HG02798 (cell line): ENCODE data around the gene ZNF485.
"Not testable (repeated sequence)": the region's sequence is repeated elsewhere in the genome, so short reads cannot be mapped to it uniquely, and the experiment has no call there.

Source experiments
- ATAC-seq: cut with Tn5 transposase; IDR thresholded peaks from one replicate; pipeline ENCODE4 v1.9.1; 2021; ENCODE audit warnings: mild to moderate bottlenecking; ENCODE audit not compliant: unreplicated experiment, poor library complexity

Gene ZNF485

GRCh38 chr10:43606323-43607198, at the start of gene ZNF485:
ZNF485 (plus strand) TSS chr10:43606438; CDS start chr10:43607051, 613 bp downstream.
- ATAC-seq = peak; percentile 100

GRCh38 chr10:43557214-43557613, 49.0 kb upstream of the ZNF485 start:
- no peak for ATAC-seq

- no peak for ATAC-seq
Observed at GRCh38 chr10:43569681-43570080, 36.6 kb upstream of the ZNF485 start.

GRCh38 chr10:43570971-43571370, 35.3 kb upstream of the ZNF485 start:
- no peak for ATAC-seq

GRCh38 chr10:43573250-43574000, 32.8 kb upstream of the ZNF485 start:
- ATAC-seq = no peak

- peak; percentile 99 for ATAC-seq
Observed at GRCh38 chr10:43574001-43574892, 32.0 kb upstream of the ZNF485 start, which contains the start of gene ZNF239. ZNF239 (minus strand) TSS chr10:43574616; CDS start chr10:43558079, 16,537 bp downstream.

GRCh38 chr10:43574906-43575305, 31.3 kb upstream of the ZNF485 start:
- ATAC-seq = no peak

- ATAC-seq = no peak
Observed at GRCh38 chr10:43576062-43576461, 30.2 kb upstream of the ZNF485 start.

GRCh38 chr10:43576580-43576979, 29.7 kb upstream of the ZNF485 start:
- ATAC-seq = no peak

GRCh38 chr10:43584051-43584450, 22.2 kb upstream of the ZNF485 start:
- ATAC-seq = no peak

GRCh38 chr10:43585046-43585445, 21.2 kb upstream of the ZNF485 start:
- ATAC-seq = no peak

- no peak for ATAC-seq
Observed at GRCh38 chr10:43585981-43586729, 20.1 kb upstream of the ZNF485 start.

GRCh38 chr10:43586730-43587115, 19.5 kb upstream of the ZNF485 start:
- not testable (repeated sequence) for ATAC-seq

GRCh38 chr10:43591303-43591904, 14.8 kb upstream of the ZNF485 start:
- no peak for ATAC-seq

- peak; percentile 96 for ATAC-seq
Observed at GRCh38 chr10:43594944-43595589, 11.2 kb upstream of the ZNF485 start.

- ATAC-seq = peak; percentile 56
Observed at GRCh38 chr10:43595739-43596298, 10.4 kb upstream of the ZNF485 start.

GRCh38 chr10:43596546-43596945, 9.7 kb upstream of the ZNF485 start:
- no peak for ATAC-seq

GRCh38 chr10:43598446-43598845, 7.8 kb upstream of the ZNF485 start:
- no peak for ATAC-seq
